Right forelimb (tissue), 1 donor: ENCODE results near the gene WDR4.
"Not testable (repeated sequence)": the region's sequence is repeated elsewhere in the genome, so short reads cannot be mapped to it uniquely, and the experiment has no call there.

Experiments used
- DNase-seq: peaks from one replicate; pipeline ENCODE4 v3.0.0-alpha.2; 2018

Gene WDR4

GRCh38 chr21:42851812-42852665, 27.3 kb downstream of the WDR4 start:
- DNase-seq = no peak

GRCh38 chr21:42850866-42851391, 28.4 kb downstream of the WDR4 start:
- DNase-seq = no peak

GRCh38 chr21:42850463-42850862, 28.9 kb downstream of the WDR4 start:
- DNase-seq = no peak

GRCh38 chr21:42849759-42850412, 29.5 kb downstream of the WDR4 start:
- no peak for DNase-seq

GRCh38 chr21:42848932-42849758, 30.2 kb downstream of the WDR4 start:
- DNase-seq = no peak

- not testable (repeated sequence) for DNase-seq
These were observed 31.0 kb downstream of the WDR4 start for GRCh38 chr21:42848144-42848931.

- peak; percentile 6 for DNase-seq
These were observed 31.6 kb downstream of the WDR4 start for GRCh38 chr21:42847726-42848125.

- peak; percentile 15 for DNase-seq
These were observed 32.2 kb downstream of the WDR4 start for GRCh38 chr21:42847051-42847707.

- DNase-seq = peak; percentile 9
These were observed 33.1 kb downstream of the WDR4 start for GRCh38 chr21:42846221-42846620.

- DNase-seq = peak; percentile 42
These were observed 33.9 kb downstream of the WDR4 start for GRCh38 chr21:42845296-42845965.

- DNase-seq = peak; percentile 38
These were observed 34.8 kb downstream of the WDR4 start for GRCh38 chr21:42844411-42845113.

GRCh38 chr21:42843056-42843455, 36.3 kb downstream of the WDR4 start:
- peak; percentile 22 for DNase-seq

GRCh38 chr21:42841916-42842655, 37.3 kb downstream of the WDR4 start:
- not testable (repeated sequence) for DNase-seq

- peak; percentile 22 for DNase-seq
These were observed 38.0 kb downstream of the WDR4 start for GRCh38 chr21:42841156-42841915.

- peak; percentile 29 for DNase-seq
These were observed 38.8 kb downstream of the WDR4 start for GRCh38 chr21:42840411-42841155.

GRCh38 chr21:42839271-42840231, 39.8 kb downstream of the WDR4 start:
- peak; percentile 25 for DNase-seq

GRCh38 chr21:42838212-42838690, 41.1 kb downstream of the WDR4 start:
- DNase-seq = not testable (repeated sequence)
